ENCODE measurements around the gene RBBP6.
A peak's percentile ranks its signal among the peaks of the same experiment; 100 is the strongest.
"Not testable (repeated sequence)": the region's sequence is repeated elsewhere in the genome, so short reads cannot be mapped to it uniquely, and the experiment has no call there.

RBBP6 gene

DNA sequence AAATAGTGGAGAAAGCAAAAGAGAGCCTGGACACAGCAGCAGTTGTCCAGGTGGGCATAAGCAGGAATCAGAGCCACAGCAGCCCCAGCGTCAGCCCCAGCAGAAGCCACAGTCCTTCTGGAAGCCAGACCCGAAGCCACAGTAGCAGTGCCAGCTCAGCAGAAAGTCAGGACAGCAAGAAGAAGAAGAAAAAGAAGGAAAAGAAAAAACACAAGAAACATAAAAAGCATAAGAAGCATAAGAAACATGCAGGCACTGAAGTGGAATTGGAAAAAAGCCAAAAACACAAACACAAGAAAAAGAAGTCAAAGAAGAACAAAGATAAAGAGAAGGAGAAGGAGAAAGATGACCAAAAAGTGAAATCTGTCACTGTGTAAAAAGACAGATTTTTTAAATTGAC lies 32.7 kb downstream of the RBBP6 start:
- peaks cover 45% of the 10 kb centered on the region for H3K36me3 ChIP-seq (ENCODE audit: insufficient read depth, low read length)
- no peak overlapping the region for H3K9ac ChIP-seq (ENCODE audit: low read length)
- no peak overlapping the region for H3K27ac ChIP-seq (ENCODE audit: low read depth, low read length)
- H3K4me1 ChIP-seq (ENCODE audit: insufficient read depth, low read length): no peaks in the 10 kb centered on the region
- H3K27me3 ChIP-seq (ENCODE audit: control insufficient read depth in 1 of 2, insufficient read depth in 2 of 2, low read length in 2 of 2): no peaks in the 10 kb centered on the region
- H3K4me3 ChIP-seq (ENCODE audit: low read depth in 1 of 2, low read length in 2 of 2): no peak overlapping the region
- H3K9me3 ChIP-seq (ENCODE audit: low read length): no peaks in the 10 kb centered on the region

DNA sequence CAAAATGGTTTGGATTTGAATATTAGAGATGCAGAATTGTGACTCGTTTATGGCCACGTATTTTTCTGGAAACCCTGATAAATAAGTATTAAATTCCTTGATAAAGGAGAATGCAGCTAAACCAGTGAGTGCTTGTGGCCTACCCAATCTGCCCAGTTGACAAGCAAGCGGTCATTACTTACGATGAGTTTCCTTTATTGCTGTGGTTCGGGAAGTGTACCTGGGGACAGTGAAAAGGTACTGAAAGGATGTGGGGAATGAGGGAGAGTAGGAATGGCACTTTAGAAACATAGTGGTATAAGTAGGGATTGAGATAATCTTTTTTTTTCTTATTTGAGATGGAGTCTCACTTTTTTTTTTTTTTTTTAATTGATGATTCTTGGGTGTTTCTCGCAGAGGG lies 33.8 kb downstream of the RBBP6 start:
- Histone ChIP-seq H3K36me3 (ENCODE audit: insufficient read depth, low read length) (peaks cover 34% of the 10 kb centered on the region), H3K9me3 (ENCODE audit: low read length) (no peaks in the 10 kb centered on the region), H3K4me3 (ENCODE audit: low read depth in 1 of 2, low read length in 2 of 2) (no peak overlapping the region), H3K27me3 (ENCODE audit: control insufficient read depth in 1 of 2, insufficient read depth in 2 of 2, low read length in 2 of 2) (no peaks in the 10 kb centered on the region), H3K4me1 (ENCODE audit: insufficient read depth, low read length) (no peaks in the 10 kb centered on the region), H3K9ac (ENCODE audit: low read length) (no peak overlapping the region), H3K27ac (ENCODE audit: low read depth, low read length) (no peak overlapping the region)

DNA sequence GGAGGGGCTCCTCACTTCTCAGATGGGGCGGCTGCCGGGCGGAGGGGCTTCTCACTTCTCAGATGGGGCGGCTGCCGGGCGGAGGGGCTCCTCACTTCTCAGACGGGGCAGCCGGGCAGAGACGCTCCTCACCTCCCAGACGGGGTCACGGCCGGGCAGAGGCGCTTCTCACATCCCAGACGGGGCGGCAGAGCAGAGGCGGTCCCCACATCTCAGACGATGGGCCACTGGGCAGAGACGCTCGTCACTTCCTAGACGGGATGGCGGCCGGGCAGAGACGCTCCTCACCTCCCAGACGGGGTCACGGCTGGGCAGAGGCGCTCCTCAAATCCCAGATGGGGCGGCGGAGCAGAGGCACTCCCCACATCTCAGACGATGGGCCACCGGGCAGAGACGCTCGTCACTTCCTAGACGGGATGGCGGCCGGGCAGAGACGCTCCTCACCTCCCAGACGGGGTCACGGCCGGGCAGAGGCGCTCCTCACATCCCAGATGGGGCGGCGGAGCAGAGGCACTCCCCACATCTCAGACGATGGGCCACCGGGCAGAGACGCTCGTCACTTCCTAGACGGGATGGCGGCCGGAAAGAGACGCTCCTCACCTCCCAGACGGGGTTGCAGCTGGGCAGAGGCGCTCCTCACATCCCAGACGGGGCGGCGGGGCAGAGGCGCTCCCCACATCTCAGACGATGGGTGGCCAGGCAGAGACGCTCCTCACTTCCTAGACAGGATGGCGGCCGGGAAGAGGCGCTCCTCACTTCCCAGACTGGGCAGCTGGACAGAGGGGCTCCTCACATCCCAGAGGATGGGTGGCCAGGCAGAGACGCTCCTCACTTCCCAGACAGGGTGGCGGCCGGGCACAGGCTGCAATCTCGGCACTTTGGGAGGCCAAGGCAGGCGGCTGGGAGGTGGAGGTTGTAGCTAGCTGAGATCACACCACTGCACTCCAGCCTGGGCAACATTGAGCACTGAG lies 35.4 kb downstream of the RBBP6 start:
- H3K36me3 ChIP-seq (ENCODE audit: insufficient read depth, low read length): peaks cover 17% of the 10 kb centered on the region
- not testable (repeated sequence) for H3K27ac ChIP-seq (ENCODE audit: low read depth, low read length); H3K9ac ChIP-seq (ENCODE audit: low read length)

DNA sequence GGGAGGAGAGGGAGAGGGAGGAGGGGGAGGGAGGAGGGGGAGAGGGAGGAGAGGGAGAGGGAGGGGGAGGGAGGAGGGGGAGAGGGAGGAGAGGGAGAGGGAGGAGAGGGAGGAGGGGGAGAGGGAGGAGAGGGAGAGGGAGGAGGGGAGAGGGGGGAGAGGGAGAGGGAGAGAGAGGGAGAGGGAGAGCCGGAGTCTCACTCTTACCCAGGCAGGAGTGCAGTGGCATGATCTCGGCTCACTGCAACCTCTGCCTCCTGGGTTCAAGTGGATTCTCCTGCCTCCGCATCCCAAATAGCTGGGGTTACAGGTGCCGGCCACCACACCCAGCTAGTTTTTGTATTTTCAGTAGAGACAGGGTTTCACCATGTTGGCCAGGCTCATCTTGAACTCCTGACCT lies 36.4 kb downstream of the RBBP6 start:
- not testable (repeated sequence) for H3K27me3 ChIP-seq (ENCODE audit: control insufficient read depth in 1 of 2, insufficient read depth in 2 of 2, low read length in 2 of 2); H3K4me3 ChIP-seq (ENCODE audit: low read depth in 1 of 2, low read length in 2 of 2); H3K9ac ChIP-seq (ENCODE audit: low read length); H3K9me3 ChIP-seq (ENCODE audit: low read length); H3K27ac ChIP-seq (ENCODE audit: low read depth, low read length); H3K4me1 ChIP-seq (ENCODE audit: insufficient read depth, low read length)
- H3K36me3 ChIP-seq (ENCODE audit: insufficient read depth, low read length): peaks cover 13% of the 10 kb centered on the region

More for the DNA sequence above, 35.4 kb downstream of the RBBP6 start:
- H3K4me1 ChIP-seq (ENCODE audit: insufficient read depth, low read length); H3K4me3 ChIP-seq (ENCODE audit: low read depth in 1 of 2, low read length in 2 of 2); H3K9me3 ChIP-seq (ENCODE audit: low read length); H3K27me3 ChIP-seq (ENCODE audit: control insufficient read depth in 1 of 2, insufficient read depth in 2 of 2, low read length in 2 of 2): not testable (repeated sequence)

DNA sequence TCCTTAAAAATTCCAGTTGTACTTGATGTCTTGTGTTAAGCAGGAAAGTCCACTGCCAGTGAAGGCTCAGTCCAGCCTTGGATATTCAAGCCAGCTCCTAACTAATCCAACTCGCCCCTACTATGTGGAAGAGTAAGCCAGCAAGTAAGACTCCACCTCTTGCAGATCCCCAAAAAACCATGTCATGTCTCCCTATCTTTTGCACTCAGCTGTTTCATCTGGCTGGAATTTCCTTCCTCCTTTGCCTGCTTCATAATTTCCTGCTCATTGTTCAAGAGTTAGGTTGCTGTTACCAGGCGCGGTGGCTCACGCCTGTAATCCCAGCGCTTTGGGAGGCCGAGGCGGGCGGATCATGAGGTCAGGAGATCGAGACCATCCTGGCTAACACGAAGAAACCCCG lies 37.8 kb downstream of the RBBP6 start:
- H3K9ac ChIP-seq (ENCODE audit: low read length): no peak overlapping the region
- H3K4me3 ChIP-seq (ENCODE audit: low read depth in 1 of 2, low read length in 2 of 2): no peak overlapping the region
- no peak overlapping the region for H3K27ac ChIP-seq (ENCODE audit: low read depth, low read length)
- no peaks in the 10 kb centered on the region for H3K4me1 ChIP-seq (ENCODE audit: insufficient read depth, low read length)
- no peaks in the 10 kb centered on the region for H3K9me3 ChIP-seq (ENCODE audit: low read length)
- H3K36me3 ChIP-seq (ENCODE audit: insufficient read depth, low read length): no peaks in the 10 kb centered on the region
- no peaks in the 10 kb centered on the region for H3K27me3 ChIP-seq (ENCODE audit: control insufficient read depth in 1 of 2, insufficient read depth in 2 of 2, low read length in 2 of 2)

DNA sequence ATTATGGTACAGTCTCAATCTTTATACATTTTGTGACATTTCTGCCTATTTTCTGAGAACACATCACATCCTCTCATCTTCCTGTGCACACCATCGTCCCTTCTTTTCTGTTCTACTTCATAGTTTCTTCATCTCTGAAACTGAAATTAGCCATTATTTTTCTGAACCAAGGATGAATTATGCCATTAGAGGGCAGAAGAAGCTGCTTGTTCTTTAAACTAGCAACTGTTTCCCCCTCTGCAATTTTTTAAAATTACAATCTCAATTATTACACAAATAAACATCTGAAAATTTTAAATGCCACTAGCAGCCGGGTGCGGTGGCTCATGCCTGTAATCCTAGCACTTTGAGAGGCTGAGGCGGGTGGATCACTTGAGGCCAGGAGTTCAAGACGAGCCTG lies 41.3 kb downstream of the RBBP6 start:
- no peaks in the 10 kb centered on the region for H3K9me3 ChIP-seq (ENCODE audit: low read length)
- no peak overlapping the region for H3K4me3 ChIP-seq (ENCODE audit: low read depth in 1 of 2, low read length in 2 of 2)
- no peak overlapping the region for H3K27ac ChIP-seq (ENCODE audit: low read depth, low read length)
- H3K9ac ChIP-seq (ENCODE audit: low read length): no peak overlapping the region
- H3K27me3 ChIP-seq (ENCODE audit: control insufficient read depth in 1 of 2, insufficient read depth in 2 of 2, low read length in 2 of 2): no peaks in the 10 kb centered on the region
- H3K4me1 ChIP-seq (ENCODE audit: insufficient read depth, low read length): no peaks in the 10 kb centered on the region
- no peaks in the 10 kb centered on the region for H3K36me3 ChIP-seq (ENCODE audit: insufficient read depth, low read length)

DNA sequence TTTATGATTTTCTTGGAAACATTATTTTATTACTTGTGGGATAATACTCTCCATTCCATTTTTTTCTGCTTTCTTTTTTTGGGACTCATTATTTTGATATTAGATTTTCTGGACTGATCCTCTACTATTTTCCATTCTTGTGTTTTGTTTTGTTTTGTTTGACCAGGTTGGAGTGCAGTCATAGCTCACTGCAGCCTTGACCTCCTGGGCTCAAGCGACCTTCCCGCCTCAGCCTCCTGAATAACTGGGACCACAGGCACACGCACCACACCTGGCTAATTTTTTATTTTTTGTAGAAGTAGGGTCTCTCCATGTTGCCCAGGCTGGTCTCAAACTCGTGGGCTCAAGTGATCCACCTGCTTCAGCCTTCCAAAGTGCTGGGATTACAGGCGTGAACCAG lies 44.1 kb downstream of the RBBP6 start:
- no peaks in the 10 kb centered on the region for H3K27me3 ChIP-seq (ENCODE audit: control insufficient read depth in 1 of 2, insufficient read depth in 2 of 2, low read length in 2 of 2)
- H3K9me3 ChIP-seq (ENCODE audit: low read length): no peaks in the 10 kb centered on the region
- H3K4me3 ChIP-seq (ENCODE audit: low read depth in 1 of 2, low read length in 2 of 2): no peak overlapping the region
- no peaks in the 10 kb centered on the region for H3K36me3 ChIP-seq (ENCODE audit: insufficient read depth, low read length)
- no peak overlapping the region for H3K27ac ChIP-seq (ENCODE audit: low read depth, low read length)
- H3K9ac ChIP-seq (ENCODE audit: low read length): no peak overlapping the region
- no peaks in the 10 kb centered on the region for H3K4me1 ChIP-seq (ENCODE audit: insufficient read depth, low read length)

DNA sequence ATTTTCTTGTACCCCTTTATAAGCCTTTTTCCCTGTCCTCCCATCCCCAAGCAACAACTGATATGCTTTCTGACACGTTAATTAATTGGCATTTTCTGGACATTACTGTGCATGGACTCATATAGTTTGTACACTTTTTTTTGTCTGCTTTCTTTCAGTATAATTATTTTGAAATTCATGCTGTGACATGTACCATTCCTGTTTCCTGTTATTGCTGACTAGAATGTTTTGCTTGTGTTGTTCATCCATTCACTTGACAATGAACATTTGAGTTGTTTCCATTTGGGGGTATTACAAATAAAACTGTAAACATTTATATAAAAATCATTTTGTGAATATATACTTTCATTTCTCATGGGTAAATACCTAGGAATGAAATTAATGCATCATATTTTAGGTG lies 50.6 kb downstream of the RBBP6 start:
- H3K4me1 ChIP-seq (ENCODE audit: insufficient read depth, low read length): no peaks in the 10 kb centered on the region
- no peak overlapping the region for H3K27ac ChIP-seq (ENCODE audit: low read depth, low read length)
- H3K9ac ChIP-seq (ENCODE audit: low read length): no peak overlapping the region
- no peaks in the 10 kb centered on the region for H3K36me3 ChIP-seq (ENCODE audit: insufficient read depth, low read length)
- H3K4me3 ChIP-seq (ENCODE audit: low read depth in 1 of 2, low read length in 2 of 2): no peak overlapping the region
- H3K27me3 ChIP-seq (ENCODE audit: control insufficient read depth in 1 of 2, insufficient read depth in 2 of 2, low read length in 2 of 2): no peaks in the 10 kb centered on the region
- H3K9me3 ChIP-seq (ENCODE audit: low read length): no peaks in the 10 kb centered on the region

DNA sequence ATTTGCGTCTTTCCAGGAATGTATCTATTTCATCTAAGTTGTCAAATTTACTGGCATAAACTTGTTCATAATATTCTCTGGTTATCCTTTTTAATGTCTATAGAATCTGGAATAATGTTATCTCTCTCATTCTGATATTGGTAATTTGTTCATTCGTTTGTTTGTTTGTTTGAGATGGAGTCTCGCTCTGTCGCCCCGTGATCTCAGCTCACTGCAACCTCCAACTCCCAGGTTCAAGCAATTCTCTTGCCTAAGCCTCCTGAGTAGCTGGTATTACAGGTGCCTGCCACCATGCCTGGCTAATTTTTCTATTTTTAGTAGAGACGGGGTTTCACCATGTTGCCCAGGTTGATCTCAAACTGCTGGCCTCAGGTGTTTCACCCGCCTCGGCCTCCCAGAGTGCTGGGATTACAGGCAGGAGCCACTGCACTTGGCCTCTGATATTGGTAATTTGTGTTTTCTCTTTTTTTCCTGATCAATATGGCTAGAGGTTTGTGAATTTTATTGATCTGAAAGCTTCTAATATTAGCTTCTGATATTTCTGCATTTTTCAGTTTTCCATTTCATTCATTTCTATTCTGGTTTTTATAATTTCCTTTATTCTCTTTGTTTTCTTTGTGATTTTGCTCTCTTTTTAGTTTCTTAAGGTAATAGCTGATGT lies 59.5 kb downstream of the RBBP6 start:
- Histone ChIP-seq H3K36me3 (ENCODE audit: insufficient read depth, low read length) (no peaks in the 10 kb centered on the region), H3K9me3 (ENCODE audit: low read length) (no peaks in the 10 kb centered on the region), H3K9ac (ENCODE audit: low read length) (no peak overlapping the region), H3K27me3 (ENCODE audit: control insufficient read depth in 1 of 2, insufficient read depth in 2 of 2, low read length in 2 of 2) (no peaks in the 10 kb centered on the region), H3K4me3 (ENCODE audit: low read depth in 1 of 2, low read length in 2 of 2) (no peak overlapping the region), H3K27ac (ENCODE audit: low read depth, low read length) (no peak overlapping the region), H3K4me1 (ENCODE audit: insufficient read depth, low read length) (no peaks in the 10 kb centered on the region)

DNA sequence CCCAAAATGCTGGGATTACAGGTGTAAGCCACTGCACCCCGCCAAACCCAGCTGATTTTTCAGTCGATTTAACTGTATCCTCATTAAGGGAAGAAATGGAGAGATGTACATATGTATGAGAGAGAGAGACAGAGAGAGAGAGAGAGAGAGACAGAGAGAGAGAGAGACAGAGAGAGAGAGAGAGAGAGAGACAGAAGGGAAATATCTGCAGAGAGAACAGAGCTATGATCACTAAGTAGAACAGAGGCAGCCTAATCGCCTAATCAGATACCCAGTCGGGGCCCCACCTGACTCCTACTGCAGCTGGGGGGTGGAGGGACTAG lies 70.0 kb downstream of the RBBP6 start:
- H3K36me3 ChIP-seq (ENCODE audit: insufficient read depth, low read length): no peaks in the 10 kb centered on the region
- peak overlapping the region; percentile 37 for H3K9ac ChIP-seq (ENCODE audit: low read length)
- peaks cover 11% of the 10 kb centered on the region for H3K4me1 ChIP-seq (ENCODE audit: insufficient read depth, low read length)
- peaks cover 0 to 4% of the 10 kb centered on the region in 2 donors for H3K27me3 ChIP-seq (ENCODE audit: control insufficient read depth in 1 of 2, insufficient read depth in 2 of 2, low read length in 2 of 2)
- H3K27ac ChIP-seq (ENCODE audit: low read depth, low read length): no peak overlapping the region
- no peaks in the 10 kb centered on the region for H3K9me3 ChIP-seq (ENCODE audit: low read length)
- peak overlapping the region; percentile 31 to 59 for H3K4me3 ChIP-seq (ENCODE audit: low read depth in 1 of 2, low read length in 2 of 2)

DNA sequence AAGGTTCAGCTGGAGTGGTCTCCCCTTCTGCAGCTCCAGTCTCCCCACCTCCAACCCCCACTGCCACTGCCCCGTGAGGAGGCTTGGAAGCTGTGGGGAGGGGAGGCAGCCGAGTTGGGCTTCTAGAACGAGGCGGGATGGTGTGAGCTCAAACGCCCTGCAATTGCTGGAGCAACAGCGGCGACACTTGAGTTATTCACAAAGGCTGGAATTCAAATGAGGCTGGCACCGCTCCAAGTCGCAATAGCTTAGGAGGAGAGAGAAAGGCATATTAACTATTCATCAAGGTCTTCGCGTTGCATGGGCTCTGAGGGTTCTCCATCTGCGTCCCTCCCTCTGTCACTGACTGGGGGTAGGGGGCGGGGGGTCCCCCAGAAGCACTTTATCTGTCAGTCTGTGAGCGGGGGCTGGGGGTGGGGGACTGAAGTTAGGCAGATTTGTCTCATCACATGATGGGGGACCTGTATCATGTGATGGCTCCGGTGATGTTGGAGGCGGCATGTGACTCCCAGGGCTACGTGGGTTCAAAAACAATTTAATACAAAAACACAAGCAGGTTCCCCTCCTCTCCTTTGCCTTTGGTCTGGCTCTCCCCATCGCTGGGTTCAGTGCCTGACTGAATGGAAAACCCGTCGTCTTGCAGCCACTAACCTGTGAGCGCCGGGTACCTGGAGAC lies 70.5 kb downstream of the RBBP6 start:
- Histone ChIP-seq H3K4me1 (ENCODE audit: insufficient read depth, low read length) (peaks cover 11% of the 10 kb centered on the region), H3K4me3 (ENCODE audit: low read depth in 1 of 2, low read length in 2 of 2) (peak overlapping the region; percentile 31 to 59), H3K9me3 (ENCODE audit: low read length) (no peaks in the 10 kb centered on the region), H3K27me3 (ENCODE audit: control insufficient read depth in 1 of 2, insufficient read depth in 2 of 2, low read length in 2 of 2) (peaks cover 0 to 4% of the 10 kb centered on the region in 2 donors), H3K27ac (ENCODE audit: low read depth, low read length) (no peak overlapping the region), H3K9ac (ENCODE audit: low read length) (peak overlapping the region; percentile 37), H3K36me3 (ENCODE audit: insufficient read depth, low read length) (no peaks in the 10 kb centered on the region)
